GM12892 (cell line): ENCODE data around the gene WASF2.

Experiments used
- POLR2A ChIP-seq: IDR thresholded peaks from 2 replicates; pipeline ENCODE4 v1.6.1; 2011; ENCODE audit warnings: low read depth, low read length, control low read depth
- POLR2AphosphoS5 ChIP-seq: IDR thresholded peaks from 2 replicates; pipeline ENCODE4 v1.6.1; 2011; ENCODE audit warnings: low read depth, low read length, control low read depth
- TAF1 ChIP-seq: IDR thresholded peaks from 2 replicates; pipeline ENCODE4 v1.6.1; 2011; ENCODE audit warnings: low read depth, mild to moderate bottlenecking, control low read depth, low read length, borderline replicate concordance

DNA sequence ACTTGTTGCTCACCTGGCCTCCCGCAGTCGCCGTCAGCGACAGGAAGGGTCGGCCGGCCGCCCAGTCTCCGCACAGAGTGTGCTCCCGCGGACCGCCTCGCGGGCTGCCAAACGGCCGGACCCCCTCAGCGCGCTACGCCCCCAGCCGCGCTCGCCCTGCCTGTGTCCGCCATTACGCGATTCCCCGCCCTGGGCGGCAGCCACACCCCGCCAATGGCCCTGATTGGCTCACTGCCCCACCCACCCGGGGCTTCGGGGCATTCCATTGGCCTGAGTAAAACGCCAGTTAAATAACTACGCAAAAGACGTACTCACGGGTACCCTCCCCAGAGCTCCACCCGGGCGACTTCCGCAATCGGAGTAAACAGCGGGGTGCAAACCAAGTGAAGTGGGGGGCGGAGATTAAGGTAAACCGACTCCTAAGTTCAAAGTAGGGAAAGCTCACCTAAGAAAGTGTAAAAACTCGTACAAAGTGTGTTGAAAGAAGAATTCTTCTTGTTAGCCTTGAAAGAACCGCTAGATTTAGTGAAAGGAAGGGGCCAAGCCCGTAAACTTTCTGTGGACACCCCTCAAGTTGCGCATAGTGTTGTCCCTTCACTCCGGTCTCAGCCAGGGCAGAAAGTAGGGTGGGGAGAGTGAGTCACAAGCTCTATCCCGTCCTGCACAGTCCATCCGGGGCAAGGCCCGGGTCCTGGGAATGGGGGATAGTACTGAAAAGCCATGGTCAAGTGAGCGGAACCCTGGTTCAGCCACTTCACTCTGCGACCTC, at the start of gene WASF2:
- TF ChIP-seq POLR2A, result peak; percentile 66
- peak; percentile 79 for TF ChIP-seq POLR2AphosphoS5
- peak; percentile 92 for TF ChIP-seq TAF1
